ENCODE results near the gene RCAN3.

Gene RCAN3

DNA sequence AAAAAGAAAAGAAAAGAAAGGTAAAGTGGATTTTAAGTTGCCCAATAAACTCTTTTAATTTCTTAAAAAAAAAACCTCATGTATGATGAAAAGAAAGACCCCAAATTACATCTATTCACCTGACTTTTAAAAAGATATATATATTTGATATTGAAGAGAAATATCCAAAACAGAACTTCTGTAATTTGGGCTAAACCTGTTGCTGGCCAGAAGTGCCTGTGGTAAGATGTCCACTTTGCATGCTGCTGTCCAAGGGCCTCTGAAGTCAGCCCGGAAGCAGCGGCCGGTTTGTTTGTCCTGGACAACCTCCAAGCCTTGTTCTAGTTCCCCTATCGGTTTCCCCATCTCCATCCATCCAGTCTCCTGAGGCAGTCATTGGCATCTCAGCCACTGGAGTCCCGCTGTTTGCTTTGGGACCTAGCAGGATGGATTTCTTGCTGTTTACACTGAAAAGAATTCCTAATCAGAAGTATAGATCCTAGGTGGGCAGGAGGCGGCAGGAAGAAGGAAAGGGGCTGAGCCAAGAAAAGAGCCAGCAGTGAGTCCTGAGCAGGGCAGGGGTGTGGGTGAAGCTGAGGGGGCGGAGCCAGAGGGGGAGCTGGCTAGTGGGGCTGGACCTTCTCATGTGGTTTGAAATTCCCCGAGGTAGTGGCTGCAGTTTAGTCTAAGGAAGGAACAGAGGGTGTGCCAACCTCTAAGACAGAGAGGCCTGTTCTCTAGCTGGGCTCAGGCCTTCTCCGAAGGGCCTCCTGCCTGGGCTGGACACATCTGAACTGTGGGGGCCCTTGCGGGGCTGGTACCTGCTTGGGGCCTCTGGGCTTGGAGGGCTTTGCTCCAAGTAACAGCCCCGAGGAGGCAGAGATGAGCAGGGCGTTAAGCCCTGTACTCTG is 56.5 kb downstream of the RCAN3 start:
- Histone ChIP-seq H3K27me3 (peaks cover 14% of the 10 kb centered on the region), H3K9me3 (no peaks in the 10 kb centered on the region), H3K4me3 (ENCODE audit: low read depth, low read length) (no peak overlapping the region), H3K36me3 (no peaks in the 10 kb centered on the region), H3K4me1 (no peaks in the 10 kb centered on the region)
- no peak for TF ChIP-seq CTCF (IDR thresholded peaks at IDR 0.05; ENCODE audit: low read depth, low read length)
- no peak for DNase-seq

GRCh38 chr1:24560361-24560760 is 57.7 kb downstream of the RCAN3 start:
- no peak for TF ChIP-seq CTCF (IDR thresholded peaks at IDR 0.05; ENCODE audit: low read depth, low read length)

GRCh38 chr1:24562625-24563024 is 60.0 kb downstream of the RCAN3 start:
- DNase-seq: no peak
- Histone ChIP-seq H3K27me3 (no peaks in the 10 kb centered on the region), H3K9me3 (no peaks in the 10 kb centered on the region), H3K4me3 (ENCODE audit: low read depth, low read length) (no peak overlapping the region), H3K36me3 (no peaks in the 10 kb centered on the region), H3K4me1 (no peaks in the 10 kb centered on the region)
- TF ChIP-seq CTCF (IDR thresholded peaks at IDR 0.05; ENCODE audit: low read depth, low read length): no peak

More at GRCh38 chr1:24560361-24560760, 57.7 kb downstream of the RCAN3 start:
- Histone ChIP-seq H3K9me3 (no peaks in the 10 kb centered on the region), H3K36me3 (no peaks in the 10 kb centered on the region), H3K4me3 (ENCODE audit: low read depth, low read length) (no peak overlapping the region), H3K27me3 (peaks cover 10% of the 10 kb centered on the region), H3K4me1 (no peaks in the 10 kb centered on the region)
- DNase-seq: no peak

DNA sequence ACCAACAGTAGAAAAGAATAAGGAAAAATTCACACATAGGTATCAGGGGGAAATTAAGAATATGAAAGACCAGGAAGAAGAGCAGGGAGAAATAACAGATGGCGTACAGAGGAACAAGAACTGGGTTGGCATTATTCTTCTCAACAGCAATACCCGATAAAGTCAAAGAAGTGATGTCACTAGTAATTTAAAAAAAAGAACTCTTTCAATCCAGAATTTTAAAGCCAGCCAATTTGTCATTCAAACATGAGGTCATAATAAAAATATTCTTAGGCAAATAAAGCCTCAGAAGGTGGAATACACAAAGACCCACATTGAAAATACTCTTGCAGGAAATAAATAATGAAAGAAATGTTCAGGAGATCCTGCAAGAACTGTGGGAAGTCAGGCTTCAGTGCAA is 62.1 kb downstream of the RCAN3 start:
- H3K36me3 ChIP-seq: no peaks in the 10 kb centered on the region
- DNase-seq: no peak
- no peak for TF ChIP-seq CTCF (IDR thresholded peaks at IDR 0.05; ENCODE audit: low read depth, low read length)
- H3K4me1 ChIP-seq: no peaks in the 10 kb centered on the region
- no peaks in the 10 kb centered on the region for H3K27me3 ChIP-seq
- H3K4me3 ChIP-seq (ENCODE audit: low read depth, low read length): no peak overlapping the region
- no peaks in the 10 kb centered on the region for H3K9me3 ChIP-seq

GRCh38 chr1:24566236-24566867 is 63.7 kb downstream of the RCAN3 start:
- H3K36me3 ChIP-seq: no peaks in the 10 kb centered on the region
- no peaks in the 10 kb centered on the region for H3K27me3 ChIP-seq
- H3K4me3 ChIP-seq (ENCODE audit: low read depth, low read length): no peak overlapping the region
- no peaks in the 10 kb centered on the region for H3K9me3 ChIP-seq
- no peak for TF ChIP-seq CTCF (IDR thresholded peaks at IDR 0.05; ENCODE audit: low read depth, low read length)
- no peak for DNase-seq
- H3K4me1 ChIP-seq: no peaks in the 10 kb centered on the region
